ENCODE results near the gene E2F6. TPM values are rescaled to one million over a fixed set of nuclear protein-coding genes. Genes with fewer than 3 reads are reported as not detected.

The E2F6 gene
- total and polyA plus RNA-seq, 2 of the 8 experiments (the other 6 are each of a cell fraction or from before 2014, with no cell fraction given) = 8.3 to 14.9 TPM

DNA sequence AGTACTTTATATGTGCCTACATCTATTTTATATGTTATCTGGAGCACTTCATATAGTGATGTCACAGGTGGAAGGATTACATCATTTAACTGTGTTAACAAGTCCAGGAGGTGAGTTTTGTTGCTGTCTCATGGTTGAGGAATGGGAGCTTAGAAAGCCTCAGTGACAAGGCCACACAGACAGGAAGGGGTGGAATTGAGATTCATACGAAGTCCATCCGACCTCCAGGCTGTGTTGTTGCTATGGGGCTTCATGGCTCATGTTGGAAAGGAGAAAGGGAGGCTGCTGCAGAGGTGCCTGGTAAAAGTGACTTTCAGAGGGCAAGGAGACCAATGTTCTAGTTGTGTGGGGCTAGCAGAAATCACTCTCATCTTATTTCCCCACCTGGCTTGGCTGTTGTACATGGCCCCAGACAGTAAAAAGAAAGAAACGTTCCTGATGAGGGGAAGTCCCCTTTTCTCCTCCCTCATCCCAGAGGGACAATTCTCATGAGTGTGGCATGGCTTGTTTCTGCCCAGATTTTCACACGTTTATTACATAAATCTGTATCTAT, 36.9 kb upstream of the E2F6 start:
- peaks cover 6% of the 10 kb centered on the region for H3K79me1 ChIP-seq (ENCODE audit: low read depth, low read length)
- H4K8ac ChIP-seq (ENCODE audit: extremely low read depth, insufficient read depth, low read length) = no peak overlapping the region
- H3K79me2 ChIP-seq (ENCODE audit: control insufficient read depth in 1 of 2, insufficient read depth in 2 of 2, low read length in 2 of 2) = peaks cover 0 to 37% of the 10 kb centered on the region in 2 experiments; a peak in 2 of 4 replicates
- H3K56ac ChIP-seq (replicated peaks; ENCODE audit: insufficient read length, low read depth, low read length) = no peak overlapping the region
- H3K4me2 ChIP-seq (ENCODE audit: insufficient read depth in 1 of 2, low read depth in 2 of 2, low read length in 2 of 2) = no peak overlapping the region
- ChIA-PET POLR2A (ENCODE audit: partially characterized antibody) (no interaction called here), CTCF (ENCODE audit: partially characterized antibody) (interaction anchor here (0.9 to 1.1 kb wide), 3 partner anchors 30 to 185 kb away, joined by 3 to 4 read pairs (median 3); partner anchors contain the start of gene GREB1)
- no peak for FAIRE-seq
- no peak overlapping the region for H2BK20ac ChIP-seq (ENCODE audit: low read length)
- no peak overlapping the region for H3K27ac ChIP-seq (ENCODE audit: low read depth, low read length)
- no peak overlapping the region for H3K4me3 ChIP-seq (ENCODE audit: extremely low read depth in 1 of 4, insufficient read depth in 2 of 4, low read depth in 3 of 4, low read length in 4 of 4)
- no peak overlapping the region for H2BK15ac ChIP-seq (ENCODE audit: low read length)
- H2AFZ ChIP-seq (ENCODE audit: low read length) = no peak overlapping the region
- peaks cover 0 to 9% of the 10 kb centered on the region in 2 experiments for H4K20me1 ChIP-seq (replicated peaks in 1 of 2; ENCODE audit: control insufficient read depth in 1 of 2, insufficient read depth in 2 of 2, low read length in 2 of 2)
- no peaks in the 10 kb centered on the region for H3K27me3 ChIP-seq (replicated peaks in 1 of 4; ENCODE audit: control insufficient read depth in 3 of 4, extremely low read depth in 1 of 4, insufficient read depth in 3 of 4, low read length in 3 of 4)
- H3K23ac ChIP-seq (ENCODE audit: insufficient read length) = no peak overlapping the region
- H3K14ac ChIP-seq (ENCODE audit: insufficient read length) = no peak overlapping the region
- no peaks in the 10 kb centered on the region for H3K36me3 ChIP-seq (ENCODE audit: control insufficient read depth in 2 of 4, insufficient read depth in 4 of 4, low read length in 3 of 4)
- H2BK120ac ChIP-seq (replicated peaks; ENCODE audit: low read depth, low read length) = no peak overlapping the region
- 0 out of 4 replicates have a peak, but pooled peaks cover 0 to 8% of the 10 kb centered on the region in 2 experiments for H3K9me3 ChIP-seq (ENCODE audit: insufficient read depth in 2 of 2, low read depth in 1 of 2, low read length in 1 of 2)
- WGBS, 2 experiments (ENCODE audit: extremely low coverage in 1 of 2, insufficient coverage in 1 of 2, insufficient read length in 1 of 2, insufficient replicate concordance in 2 of 2, low coverage in 1 of 2, low lambda C conversion rate in 2 of 2, missing lambda C conversion rate in 1 of 2) = 86% methylated on average over 4 of the region's 4 CpGs; no CpG with 5 or more reads in 1 of the 2 experiments
- no peak overlapping the region for H4K91ac ChIP-seq (replicated peaks; ENCODE audit: insufficient read length, low read length)
- H4K5ac ChIP-seq (ENCODE audit: insufficient read length, low read depth, low read length) = no peak overlapping the region
- no peak for DNase-seq (ENCODE audit: low read depth in 1 of 2, low spot score in 2 of 2)
- no peak overlapping the region for H2BK5ac ChIP-seq (ENCODE audit: low read depth, low read length)
- no peak overlapping the region for H2BK12ac ChIP-seq (ENCODE audit: low read depth, low read length)
- no peaks in the 10 kb centered on the region for H3K23me2 ChIP-seq (ENCODE audit: low read depth, low read length)
- H2AK5ac ChIP-seq (ENCODE audit: low read depth, low read length) = no peak overlapping the region
- H3K4me1 ChIP-seq (replicated peaks in 1 of 4; ENCODE audit: control insufficient read depth in 3 of 4, insufficient read depth in 4 of 4, low read length in 3 of 4) = peaks cover 2 to 9% (median 7%) of the 10 kb centered on the region in 4 experiments; a peak in 3 of 7 replicates
- H3K4ac ChIP-seq (replicated peaks; ENCODE audit: insufficient read length, low read depth, low read length) = no peak overlapping the region
- H3K9ac ChIP-seq (replicated peaks in 1 of 4; ENCODE audit: extremely low read depth in 1 of 4, low read depth in 3 of 4, low read length in 3 of 4) = no peak overlapping the region
- H3K18ac ChIP-seq (ENCODE audit: extremely low read depth, low read length) = no peak overlapping the region
- TF ChIP-seq FOSL1 (IDR thresholded peaks at IDR 0.05; ENCODE audit: insufficient read depth, low read depth, low read length) (no peak), TBP (IDR thresholded peaks at IDR 0.05; ENCODE audit: low read depth, low read length) (no peak), RNF2 (IDR thresholded peaks at IDR 0.05; ENCODE audit: borderline replicate concordance, low read depth, low read length, missing control alignments, poor library complexity, severe bottlenecking) (no peak), CREB1 (IDR thresholded peaks at IDR 0.05) (no peak), SRF (IDR thresholded peaks at IDR 0.05; ENCODE audit: low read depth, low read length) (no peak), CBX8 (IDR thresholded peaks at IDR 0.05; ENCODE audit: borderline replicate concordance, low read depth, low read length) (no peak), JUN (IDR thresholded peaks at IDR 0.05; ENCODE audit: low read depth, low read length) (no peak), NANOG (IDR thresholded peaks at IDR 0.05; ENCODE audit: insufficient read depth, low read depth, low read length, poor library complexity, severe bottlenecking) (no peak), SIRT6 (IDR thresholded peaks at IDR 0.05; ENCODE audit: low read length) (no peak), PHF8 (conservative IDR thresholded peaks at IDR 0.05; ENCODE audit: low read depth, low read length) (no peak)
- TF ChIP-seq, protein P1, sequence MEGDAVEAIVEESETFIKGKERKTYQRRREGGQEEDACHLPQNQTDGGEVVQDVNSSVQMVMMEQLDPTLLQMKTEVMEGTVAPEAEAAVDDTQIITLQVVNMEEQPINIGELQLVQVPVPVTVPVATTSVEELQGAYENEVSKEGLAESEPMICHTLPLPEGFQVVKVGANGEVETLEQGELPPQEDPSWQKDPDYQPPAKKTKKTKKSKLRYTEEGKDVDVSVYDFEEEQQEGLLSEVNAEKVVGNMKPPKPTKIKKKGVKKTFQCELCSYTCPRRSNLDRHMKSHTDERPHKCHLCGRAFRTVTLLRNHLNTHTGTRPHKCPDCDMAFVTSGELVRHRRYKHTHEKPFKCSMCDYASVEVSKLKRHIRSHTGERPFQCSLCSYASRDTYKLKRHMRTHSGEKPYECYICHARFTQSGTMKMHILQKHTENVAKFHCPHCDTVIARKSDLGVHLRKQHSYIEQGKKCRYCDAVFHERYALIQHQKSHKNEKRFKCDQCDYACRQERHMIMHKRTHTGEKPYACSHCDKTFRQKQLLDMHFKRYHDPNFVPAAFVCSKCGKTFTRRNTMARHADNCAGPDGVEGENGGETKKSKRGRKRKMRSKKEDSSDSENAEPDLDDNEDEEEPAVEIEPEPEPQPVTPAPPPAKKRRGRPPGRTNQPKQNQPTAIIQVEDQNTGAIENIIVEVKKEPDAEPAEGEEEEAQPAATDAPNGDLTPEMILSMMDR (IDR thresholded peaks at IDR 0.05; ENCODE audit: control extremely low read depth in 1 of 3, insufficient read depth in 1 of 3, low read depth in 1 of 3, low read length in 3 of 3) = no peak

Measured in H1 (cell line).